Right ventricle myocardium superior (tissue), 1 donor: Measurements from ENCODE around the gene SLC47A1. TPM values are rescaled to one million over a fixed set of nuclear protein-coding genes. Genes with fewer than 3 reads are reported as not detected.
A peak's percentile ranks its signal among the peaks of the same experiment; 100 is the strongest.
"Not testable (repeated sequence)": the region's sequence is repeated elsewhere in the genome, so short reads cannot be mapped to it uniquely, and the experiment has no call there.

Experiments used
- ATAC-seq: fragments of 200-7000 bp; cut with Tn5 transposase; one replicate; pipeline ENCODE4 v1.9.1; 2020; ENCODE audit warnings: mild to moderate bottlenecking; ENCODE audit not compliant: poor library complexity
- DNase-seq: peaks from one replicate; pipeline ENCODE4 v3.0.0-alpha.2; 2020
- intact Hi-C: fragments of 100-400 bp; cut with DNase I; formaldehyde crosslinking; loops from one replicate; pipeline ENCODE4 v1.11.2; 2022
- total RNA-seq: library from RNA; stranded (reverse); fragmentation: NEBNext Ultra II Directional; extraction: Animal tissue kit (Norgen Biotek cat#: 25700); gene quantifications from one replicate; pipeline ENCODE4 v1.2.1, GENCODE V29; 2021
- donor health status: DM: no; HTN: yes; CAD: no; lungs with severe emphysema.

The SLC47A1 gene
- total RNA-seq, 1 donor from 2014 or later = 3.7 TPM

GRCh38 chr17:19579192-19579761 lies 45.6 kb downstream of the SLC47A1 start:
- intact Hi-C loops = no loop called here

DNA sequence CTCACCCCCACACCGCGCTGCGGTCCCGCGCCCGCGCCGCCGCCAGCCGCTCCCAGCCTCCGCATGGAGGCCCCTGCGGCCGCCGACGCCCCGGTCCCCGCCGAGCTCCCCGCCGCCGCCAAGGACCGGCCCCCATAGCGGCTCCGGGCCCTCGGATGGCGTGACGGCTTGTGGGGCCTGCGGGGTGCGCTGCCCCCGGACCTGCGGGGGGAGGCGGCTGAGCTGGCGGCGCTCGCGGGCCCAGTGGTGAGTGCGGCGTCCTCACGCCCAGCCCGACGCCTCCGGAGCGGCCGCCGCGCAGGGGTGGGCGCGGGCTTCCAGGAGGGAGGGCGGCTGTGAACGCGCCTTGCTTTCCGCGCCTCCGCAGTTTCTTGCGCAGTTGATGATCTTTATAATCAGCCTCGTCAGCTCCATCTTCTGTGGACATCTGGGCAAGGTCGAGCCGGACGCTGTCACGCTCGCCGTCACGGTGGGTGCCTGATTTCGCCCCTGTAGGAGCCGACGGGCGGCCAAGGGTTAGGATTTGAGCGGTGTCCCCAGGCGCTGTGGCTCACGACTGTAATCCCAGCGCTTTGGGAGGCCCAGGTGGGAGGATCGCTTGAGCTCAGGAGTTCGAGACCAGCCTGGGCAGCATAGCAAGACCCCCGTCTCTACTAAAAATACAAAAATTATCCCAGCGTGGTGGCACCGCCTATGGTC lies 46.4 kb downstream of the SLC47A1 start:
- intact Hi-C loops = no loop called here

More at GRCh38 chr17:19579192-19579761, 45.6 kb downstream of the SLC47A1 start:
- DNase-seq (no peak), ATAC-seq (peak; percentile 12)

DNA sequence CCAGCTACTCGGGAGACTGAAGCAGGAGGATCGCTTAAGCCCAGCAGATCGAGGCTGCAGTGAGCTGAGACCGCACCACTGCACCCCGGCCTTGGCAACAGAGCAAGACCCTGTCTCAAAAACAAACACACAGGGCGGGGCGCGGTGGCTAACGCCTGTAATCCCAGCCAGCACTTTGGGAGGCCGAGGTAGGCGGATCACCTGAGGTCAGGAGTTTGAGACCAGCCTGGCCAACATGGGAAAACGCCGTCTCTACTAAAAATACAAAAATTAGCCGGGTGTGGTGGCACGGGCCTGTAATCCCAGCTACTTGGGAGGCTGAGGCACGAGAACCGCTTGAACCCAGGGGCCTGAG lies 46.9 kb downstream of the SLC47A1 start:
- intact Hi-C loops, DNase-seq, ATAC-seq: not testable (repeated sequence)

More for the DNA sequence above, 46.4 kb downstream of the SLC47A1 start:
- DNase-seq (peak; percentile 49), ATAC-seq (peak; percentile 76)

DNA sequence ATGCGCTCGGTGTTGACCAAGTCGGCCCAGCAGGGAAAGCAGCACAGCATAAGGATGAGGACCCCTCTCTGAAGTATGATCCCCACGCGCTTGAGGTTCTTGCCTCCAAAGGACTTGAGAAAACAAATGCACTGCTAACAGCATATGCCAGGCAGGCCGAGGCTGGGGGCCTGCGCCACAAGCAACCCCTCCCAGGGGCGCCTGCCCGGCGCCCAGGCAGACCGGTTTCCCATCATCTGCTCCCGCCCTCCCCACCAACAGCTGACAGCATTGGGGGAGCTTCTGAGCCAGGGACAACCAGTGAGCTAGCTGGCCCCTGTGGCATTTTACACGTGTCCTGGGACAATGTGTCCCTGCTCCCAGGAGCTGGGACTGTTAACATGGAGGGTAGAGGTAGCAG lies 48.5 kb downstream of the SLC47A1 start:
- DNase-seq, ATAC-seq, intact Hi-C loops: not testable (repeated sequence)

- ATAC-seq (no peak), DNase-seq (no peak)
- intact Hi-C loops = no loop called here
These were observed 50.2 kb downstream of the SLC47A1 start for GRCh38 chr17:19583871-19584270.

GRCh38 chr17:19590451-19590850 lies 56.8 kb downstream of the SLC47A1 start:
- intact Hi-C loops = no loop called here

DNA sequence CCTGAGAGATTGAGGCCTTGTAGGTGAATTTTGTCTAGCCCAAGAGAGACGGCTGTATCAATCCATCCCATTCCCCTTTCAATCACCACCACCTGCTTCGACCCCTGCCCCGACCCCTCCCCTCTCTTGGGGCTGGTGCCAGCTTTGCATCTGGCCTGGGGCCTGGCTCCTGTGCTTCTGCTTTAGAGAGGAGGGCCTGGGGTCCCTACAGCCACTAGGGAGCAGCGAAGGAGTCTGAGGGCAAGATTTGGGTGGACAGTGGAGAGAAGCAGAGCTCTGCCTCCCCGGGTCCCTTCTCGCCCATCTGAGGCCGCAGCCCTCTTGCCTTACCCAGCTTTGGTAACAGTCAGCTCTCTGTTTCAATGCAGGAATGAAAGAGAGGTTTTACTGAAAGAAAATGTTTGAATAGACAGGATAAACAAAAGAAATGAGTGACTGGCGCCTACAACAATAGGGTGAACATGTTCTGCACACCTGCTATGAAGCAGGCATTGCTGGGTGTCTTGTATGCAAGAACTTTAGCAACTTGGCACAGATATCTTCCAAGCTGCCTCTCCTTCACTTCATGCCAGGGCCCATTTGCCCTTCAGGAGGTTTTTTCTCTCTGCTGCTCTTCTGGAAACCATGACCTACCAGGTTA lies 57.4 kb downstream of the SLC47A1 start:
- DNase-seq (no peak), ATAC-seq (no peak)
- intact Hi-C loops = no loop called here

More at GRCh38 chr17:19590451-19590850, 56.8 kb downstream of the SLC47A1 start:
- DNase-seq (no peak), ATAC-seq (no peak)

- DNase-seq (no peak), ATAC-seq (no peak)
- intact Hi-C loops = no loop called here
These were observed 58.7 kb downstream of the SLC47A1 start for GRCh38 chr17:19592316-19592715.

GRCh38 chr17:19596869-19597268 lies 63.2 kb downstream of the SLC47A1 start:
- ATAC-seq = no peak
- no peak for DNase-seq
- intact Hi-C loops = no loop called here

DNA sequence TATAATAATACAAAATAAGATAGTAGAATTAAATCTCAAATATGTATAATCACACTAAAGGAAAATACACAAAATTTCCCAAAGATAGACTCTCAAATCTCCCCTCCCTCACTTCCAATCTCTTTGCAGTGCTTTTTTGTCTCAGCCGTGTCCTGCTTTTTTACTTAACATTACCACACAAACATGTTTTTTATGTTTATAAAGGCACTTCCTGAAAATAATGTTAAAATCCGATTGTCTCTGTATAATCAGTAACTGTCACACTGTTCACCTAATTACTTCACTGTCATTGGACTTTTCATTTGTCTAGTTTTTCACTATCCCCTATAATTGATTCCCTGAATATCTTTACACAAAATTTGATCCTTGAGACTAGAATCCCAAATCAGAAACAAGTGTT lies 76.7 kb downstream of the SLC47A1 start:
- DNase-seq = no peak
- intact Hi-C loops = no loop called here
- no peak for ATAC-seq

DNA sequence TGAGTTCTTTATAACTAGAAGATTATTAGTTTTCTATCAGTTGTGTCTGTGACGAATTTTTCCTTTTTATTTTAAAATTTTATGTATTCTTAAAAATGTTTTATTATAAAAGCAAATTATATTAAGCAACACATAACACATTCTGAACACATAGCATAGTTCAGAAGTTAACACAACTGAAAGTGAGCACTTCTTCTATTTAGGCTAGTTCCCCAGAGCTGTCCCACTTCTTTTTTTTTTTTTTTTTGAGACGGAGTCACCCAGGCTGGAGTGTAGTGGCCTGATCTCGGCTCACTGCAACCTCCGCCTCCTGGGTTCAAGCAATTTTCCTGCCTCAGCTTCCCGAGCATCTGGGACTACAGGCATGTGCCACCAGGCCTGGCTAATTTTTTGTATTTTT lies 77.2 kb downstream of the SLC47A1 start:
- no peak for DNase-seq
- ATAC-seq = no peak

DNA sequence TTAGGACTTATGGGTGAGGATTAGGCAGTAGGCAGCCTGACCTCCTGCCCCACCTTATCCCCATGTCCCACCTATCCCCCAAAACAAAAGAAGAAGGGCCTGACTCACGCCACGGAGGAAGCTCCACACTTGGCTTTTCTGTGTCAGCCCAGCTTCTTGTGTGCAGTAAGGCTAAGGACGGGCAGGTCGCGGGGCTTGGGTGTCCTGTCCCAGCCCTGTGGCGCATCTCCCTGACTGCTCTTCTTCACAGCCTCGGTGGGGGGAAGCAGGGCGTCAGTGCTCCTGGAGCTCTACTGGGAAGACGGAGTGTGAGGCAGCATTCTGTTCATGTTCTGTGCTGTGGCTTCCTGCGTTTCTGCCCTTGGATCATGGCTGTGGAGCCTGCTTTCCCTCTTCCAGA lies 80.3 kb downstream of the SLC47A1 start:
- ATAC-seq = no peak
- intact Hi-C loops = no loop called here
- no peak for DNase-seq

More for the DNA sequence above, 77.2 kb downstream of the SLC47A1 start:
- intact Hi-C loops = no loop called here

DNA sequence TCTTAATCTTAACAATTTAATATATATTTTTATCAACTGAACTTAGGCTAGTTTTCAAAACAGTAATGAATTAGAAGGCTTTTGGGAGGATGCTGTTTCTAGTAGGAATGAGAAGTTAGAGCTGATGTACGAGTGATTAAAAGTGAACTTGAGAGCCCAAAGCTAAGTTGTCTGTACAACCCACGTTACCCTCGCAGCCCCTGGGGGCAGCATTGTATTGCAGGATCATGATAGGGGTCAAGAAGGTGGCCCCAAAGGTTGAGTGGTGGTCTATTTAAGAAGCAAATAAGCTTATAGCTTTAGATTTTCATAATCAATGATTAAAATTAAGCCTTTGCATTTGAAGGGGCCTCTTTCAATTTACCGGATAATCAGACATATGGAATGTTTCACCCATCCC lies 81.2 kb downstream of the SLC47A1 start:
- no peak for ATAC-seq
- DNase-seq = no peak
- intact Hi-C loops = no loop called here

- no peak for DNase-seq
- intact Hi-C loops = no loop called here
- ATAC-seq = no peak
These were observed 84.4 kb downstream of the SLC47A1 start for GRCh38 chr17:19618015-19618414.

DNA sequence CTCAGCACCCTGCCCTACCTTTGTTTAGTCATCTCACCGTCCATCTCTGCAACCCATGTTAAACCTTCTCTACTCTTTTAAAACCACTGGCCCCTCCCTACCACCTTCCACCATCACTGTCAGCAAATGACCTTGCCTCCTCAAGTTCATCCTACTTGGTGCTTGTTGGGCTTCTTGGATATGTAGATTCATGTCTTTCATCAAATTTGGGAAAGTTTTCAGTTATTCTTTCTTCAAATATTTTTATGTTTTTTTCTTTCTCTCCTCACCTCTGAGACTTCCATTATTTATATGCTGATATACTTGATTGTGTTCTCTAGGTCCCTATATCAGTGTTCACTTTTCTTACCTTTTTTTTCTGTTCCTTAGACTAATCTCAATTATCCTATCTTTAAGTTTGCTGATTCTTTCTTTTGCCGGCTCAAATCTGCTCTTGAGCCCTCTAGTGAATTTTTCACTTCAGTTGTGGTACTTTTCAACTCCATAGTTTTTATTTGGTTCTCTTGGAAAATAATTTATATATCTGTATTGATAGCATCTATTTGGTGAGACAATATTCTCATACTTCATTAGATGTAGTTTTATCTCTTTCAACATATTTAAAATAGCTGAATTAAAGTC lies 86.2 kb downstream of the SLC47A1 start:
- ATAC-seq (no peak), DNase-seq (no peak)
- intact Hi-C loops = no loop called here

DNA sequence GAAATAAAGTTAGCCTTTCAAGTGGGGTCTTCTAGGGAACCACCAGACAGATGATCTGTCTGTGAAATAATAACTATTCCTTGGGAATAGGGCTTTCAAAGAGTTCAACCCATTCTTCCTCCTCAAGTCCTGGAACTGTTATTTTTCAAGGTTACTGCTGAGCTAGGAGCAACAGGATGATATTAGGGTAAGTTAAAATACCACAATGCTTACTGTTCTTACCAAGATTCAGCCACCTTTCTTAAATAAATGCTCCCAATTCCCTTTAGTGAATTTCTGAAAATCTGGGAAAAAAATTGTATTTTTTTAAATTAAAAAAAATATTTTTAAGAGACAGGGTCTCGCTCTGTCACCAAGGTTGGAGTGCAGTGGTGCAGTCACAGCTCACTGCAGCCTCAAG lies 88.0 kb downstream of the SLC47A1 start:
- DNase-seq (no peak), ATAC-seq (no peak)
- intact Hi-C loops = no loop called here

DNA sequence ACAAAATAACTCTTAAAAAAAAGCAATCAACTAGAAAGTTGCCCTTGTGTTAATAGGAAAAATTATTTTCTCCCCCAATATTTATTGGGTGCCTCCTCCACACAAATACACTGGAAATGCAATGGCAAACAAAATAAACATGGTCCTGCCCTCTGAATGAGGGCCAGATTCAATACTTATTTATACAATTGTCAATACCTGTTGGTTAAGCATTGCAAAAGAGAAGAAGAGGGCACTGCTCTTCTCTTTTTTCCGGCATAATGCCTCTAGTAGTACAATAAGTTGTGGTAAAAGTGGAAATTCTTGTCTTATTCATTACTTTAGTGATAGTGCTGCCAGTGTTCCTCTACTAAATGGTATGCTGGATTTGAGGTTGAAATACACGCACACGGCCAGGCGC lies 92.4 kb downstream of the SLC47A1 start:
- DNase-seq (no peak), ATAC-seq (no peak)
- intact Hi-C loops = no loop called here
